GM21528 (cell line): ENCODE data around the gene ACTR8.

Experiments
- ATAC-seq: cut with Tn5 transposase; IDR thresholded peaks from one replicate; pipeline ENCODE4 v1.9.1; 2021; ENCODE audit warnings: mild to moderate bottlenecking, moderate library complexity; ENCODE audit not compliant: unreplicated experiment, low FRiP score

ACTR8 gene

DNA sequence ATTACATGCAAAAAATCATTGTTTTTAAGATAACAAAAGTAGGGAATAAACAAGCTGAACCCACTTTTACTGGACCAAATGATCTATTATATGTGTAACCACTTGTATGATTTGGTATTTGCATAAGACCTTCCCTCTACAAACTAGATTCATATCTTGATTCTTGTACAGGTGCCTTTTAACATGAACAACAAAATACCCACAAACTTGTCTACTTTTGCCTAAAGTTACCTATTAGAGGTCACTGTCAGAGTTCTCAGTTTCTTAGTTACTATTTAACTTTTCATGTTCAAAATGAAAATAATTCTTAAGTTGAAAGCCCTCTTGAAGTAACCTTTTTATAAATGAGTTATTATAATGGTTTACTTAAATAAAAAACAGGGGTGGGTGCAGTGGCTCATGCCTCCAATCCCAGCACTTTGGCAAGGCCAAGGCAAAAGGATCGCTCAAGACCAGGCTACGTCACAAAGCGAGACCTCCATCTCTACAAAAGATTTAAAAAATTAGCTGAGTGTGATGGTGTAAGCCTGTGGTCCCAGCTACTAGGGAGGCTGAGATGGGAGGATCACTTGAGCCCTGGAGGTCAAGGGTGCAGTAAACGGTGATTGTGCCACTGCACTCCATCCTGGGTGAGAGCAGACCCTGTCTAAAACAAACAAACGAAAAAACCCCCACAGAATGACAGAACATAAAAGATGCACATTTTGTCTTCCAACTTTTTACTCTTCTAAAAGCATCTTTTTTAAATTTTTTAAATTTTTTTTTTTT lies 16.0 kb downstream of the ACTR8 start:
- ATAC-seq: no peak

DNA sequence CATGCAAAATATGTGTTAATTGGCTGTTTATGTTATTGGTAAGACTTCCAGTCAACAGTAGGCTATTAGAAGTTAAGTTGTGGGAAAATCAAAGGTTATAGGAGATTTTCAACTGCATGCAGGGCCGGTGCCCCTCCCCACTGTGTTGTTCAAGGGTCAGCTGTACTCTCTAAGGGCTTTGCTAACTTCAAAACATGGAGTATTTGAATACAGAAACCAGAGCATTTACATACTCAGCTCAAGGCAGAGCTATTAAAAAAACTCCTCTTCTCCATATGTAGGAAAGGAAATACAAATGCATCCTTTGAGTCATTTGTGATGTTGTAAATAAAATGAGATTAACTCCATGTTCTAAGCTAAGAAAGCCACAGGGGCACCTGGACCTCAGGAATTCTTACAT lies 18.8 kb downstream of the ACTR8 start:
- ATAC-seq: no peak

DNA sequence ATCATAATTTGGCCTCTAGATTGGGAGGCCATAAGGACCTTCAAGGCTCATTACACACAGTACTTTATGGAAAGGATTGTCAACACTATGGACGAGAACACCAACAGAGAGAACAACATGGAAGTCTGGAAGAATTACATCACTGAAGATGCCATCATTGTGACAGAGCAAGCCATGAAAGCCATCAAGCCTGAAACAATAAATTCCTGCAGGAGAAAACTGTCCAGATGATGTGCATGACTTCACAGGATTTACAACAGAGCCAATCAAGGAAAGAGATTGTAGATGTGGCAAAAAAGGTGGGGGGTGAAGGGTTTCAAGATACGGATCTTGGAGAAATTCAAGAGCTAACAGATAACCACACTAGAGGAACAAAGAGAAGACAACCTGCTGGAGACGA lies 19.7 kb downstream of the ACTR8 start:
- ATAC-seq: no peak

DNA sequence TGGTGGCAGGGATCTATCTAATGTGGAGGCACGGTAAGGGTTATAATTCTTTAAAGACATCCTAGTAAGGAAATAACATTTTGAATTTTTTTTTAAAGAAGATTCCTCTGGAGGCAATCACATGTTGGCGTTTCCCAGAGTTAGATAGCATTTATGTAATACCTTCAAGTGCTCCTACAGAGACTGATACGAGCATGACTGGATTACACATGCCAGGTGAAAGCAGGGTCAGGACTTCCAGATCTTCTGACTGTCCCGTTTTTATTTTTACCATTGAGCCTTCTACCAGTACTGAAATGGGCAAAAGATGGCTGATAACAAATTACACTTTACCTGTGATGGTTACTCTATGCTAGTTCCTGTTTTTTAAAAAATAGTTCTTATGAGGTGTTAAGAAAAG lies 21.8 kb downstream of the ACTR8 start:
- no peak for ATAC-seq

DNA sequence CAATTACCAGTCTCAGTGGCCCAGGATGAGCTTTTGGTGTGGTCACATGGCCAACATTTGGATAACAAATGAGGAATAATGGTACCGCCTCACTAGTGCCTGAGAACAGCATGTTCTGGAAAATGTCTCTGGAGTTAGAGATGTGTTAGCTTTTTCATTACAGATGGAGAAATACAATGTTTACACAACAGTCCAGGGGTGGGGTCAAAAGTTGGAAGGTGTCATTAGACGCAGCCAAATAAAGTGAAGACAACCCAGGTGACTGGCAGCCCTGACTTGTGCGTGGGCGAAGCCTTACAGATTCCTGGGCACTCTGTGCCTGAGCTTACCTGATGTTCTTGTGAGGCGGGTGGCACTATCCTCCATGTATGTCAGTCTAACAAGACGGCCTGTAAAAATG lies 22.8 kb downstream of the ACTR8 start:
- ATAC-seq: no peak

DNA sequence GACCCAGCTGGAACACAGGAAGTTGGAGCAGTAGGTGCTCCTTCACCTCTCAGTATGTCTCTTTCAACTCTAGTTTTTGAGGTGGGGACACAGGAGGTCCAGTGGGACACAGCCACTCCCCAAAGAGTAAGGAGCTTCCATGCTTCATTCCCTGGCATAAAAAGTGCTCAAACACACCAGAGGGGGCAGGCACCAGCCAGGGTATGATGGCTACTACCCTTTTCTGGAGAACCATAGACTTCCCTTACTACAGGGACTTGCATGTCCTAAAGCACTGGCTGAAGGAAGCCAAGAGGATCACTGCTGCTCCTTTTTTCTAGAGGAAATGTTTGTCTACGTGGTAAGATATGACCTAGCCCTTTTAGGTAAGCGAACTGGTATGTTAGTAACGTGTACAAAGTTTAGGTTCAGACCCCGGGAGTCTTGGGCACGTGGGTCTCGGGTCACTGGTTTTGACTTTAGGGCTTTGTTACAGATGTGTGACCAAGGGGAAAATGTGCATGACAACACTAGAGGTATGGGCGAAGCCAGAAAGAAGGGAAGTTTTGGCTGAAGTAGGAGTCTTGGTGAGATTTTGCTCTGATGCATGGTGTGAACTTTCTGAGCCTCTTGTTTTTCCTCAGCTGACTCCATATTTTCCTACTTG lies 23.7 kb downstream of the ACTR8 start:
- no peak for ATAC-seq

DNA sequence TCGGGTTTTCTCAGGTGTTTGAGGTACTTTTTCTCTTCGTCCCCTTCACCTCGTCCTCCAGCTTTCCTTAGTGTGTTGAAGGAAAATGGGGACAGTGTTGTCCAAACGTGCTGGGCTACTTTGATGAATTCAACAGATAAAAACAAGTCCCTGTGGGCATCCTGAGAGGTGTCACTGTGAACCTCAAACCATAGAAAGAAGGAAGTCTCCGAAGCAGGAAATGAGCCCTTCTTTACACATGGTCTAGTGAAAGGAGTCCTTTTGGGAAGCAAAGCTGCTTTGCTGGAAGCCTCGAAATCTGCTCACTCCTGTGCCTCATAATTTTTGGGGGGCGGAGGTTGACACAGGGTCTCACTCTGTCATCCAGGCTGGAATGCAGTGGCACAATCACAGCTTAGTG lies 25.0 kb downstream of the ACTR8 start:
- no peak for ATAC-seq

DNA sequence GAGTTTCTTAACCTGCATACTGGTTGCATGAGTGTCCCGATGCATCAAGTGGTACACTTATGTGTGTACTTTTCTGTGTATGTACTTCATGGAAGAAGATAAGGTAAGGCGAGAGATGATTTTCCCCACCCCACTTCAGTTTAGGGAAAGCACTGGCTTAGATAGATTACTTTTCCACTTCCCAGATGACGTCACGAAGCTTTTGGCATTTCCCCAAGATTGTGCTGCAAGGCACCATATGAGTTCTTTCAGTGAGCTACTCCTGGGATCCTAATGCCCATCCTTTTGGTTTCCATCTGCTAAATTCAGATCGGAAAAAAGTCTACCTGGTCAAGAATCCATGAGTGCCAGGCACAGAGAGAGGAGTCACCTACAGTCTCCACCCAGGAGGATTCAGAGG lies 31.1 kb downstream of the ACTR8 start:
- ATAC-seq: no peak

DNA sequence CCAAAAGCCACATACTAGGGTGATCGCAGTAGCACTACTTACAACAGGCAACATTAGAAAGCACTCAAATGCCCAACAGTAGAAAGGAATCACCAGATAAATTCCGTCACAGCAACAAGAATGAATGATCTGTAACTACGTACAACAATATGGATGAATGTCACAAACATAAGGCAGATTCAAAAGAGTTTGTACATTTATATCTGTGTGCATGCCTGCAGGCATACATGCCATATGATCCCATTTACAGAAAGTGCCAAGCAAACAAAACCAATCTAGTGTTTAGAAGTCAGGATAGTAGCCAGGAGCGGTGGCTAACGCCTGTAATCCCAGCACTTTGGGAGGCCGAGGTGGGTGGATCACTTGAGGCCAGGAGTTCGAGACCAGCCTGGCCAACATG lies 32.0 kb downstream of the ACTR8 start:
- no peak for ATAC-seq

DNA sequence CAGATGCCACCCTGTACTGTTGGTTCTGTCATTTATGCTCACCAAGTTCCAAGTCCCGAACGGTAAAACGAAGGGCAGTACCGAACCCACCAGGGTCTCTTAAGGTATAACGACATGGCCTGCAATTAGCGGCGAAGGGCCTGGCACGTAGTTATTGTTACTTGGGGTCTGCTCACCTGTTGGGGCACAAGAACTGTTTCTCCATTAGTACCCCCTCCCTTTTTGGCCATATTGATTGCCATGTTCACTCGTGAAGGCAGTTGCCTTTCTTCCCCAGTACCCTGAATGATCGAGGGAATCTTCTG lies 35.1 kb downstream of the ACTR8 start:
- ATAC-seq: no peak

DNA sequence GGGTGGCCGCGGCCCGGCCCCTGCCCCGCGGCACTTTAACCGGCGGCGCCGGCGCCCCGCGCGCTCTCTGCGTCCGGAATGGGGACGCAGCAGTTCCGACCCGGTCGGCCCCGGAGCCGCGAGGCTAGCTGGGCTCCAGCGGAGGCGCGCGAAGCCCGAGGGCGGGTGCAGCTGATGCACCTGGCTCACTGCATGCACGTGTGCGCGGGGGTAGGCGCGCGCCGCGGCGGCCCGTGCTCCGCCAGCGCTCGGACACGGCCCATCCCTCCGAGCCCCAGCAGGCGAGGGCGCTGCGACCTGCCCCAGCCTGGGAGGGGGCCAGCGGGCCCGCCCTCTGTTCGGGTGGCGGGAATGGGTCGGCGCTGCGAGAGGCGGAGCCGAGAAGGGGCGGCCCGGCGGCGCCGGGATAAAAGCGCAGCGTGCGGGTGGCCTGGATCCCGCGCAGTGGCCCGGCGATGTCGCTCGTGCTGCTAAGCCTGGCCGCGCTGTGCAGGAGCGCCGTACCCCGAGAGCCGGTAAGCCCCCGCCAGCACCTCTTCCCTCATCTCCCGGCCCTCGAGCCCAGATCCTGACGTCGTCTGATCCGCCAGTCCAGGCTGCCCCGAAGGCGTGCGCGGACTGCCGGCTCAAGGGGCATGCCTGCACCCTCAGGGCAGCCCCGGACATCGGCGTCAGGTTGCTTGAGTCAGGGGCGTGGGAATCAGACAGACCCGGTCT lies 35.7 kb downstream of the ACTR8 start, which contains the start of the genes CHDH and IL17RB:
Gene CHDH, minus strand, starts transcription at position 286 of the 717 bp plus-strand sequence. CDS start 22,411 bp downstream, outside the sequence.
Gene IL17RB, plus strand, starts transcription at position 435 of the 717 bp plus-strand sequence. Its CDS starts 21 bp downstream, at position 456.
- peak; percentile 48 for ATAC-seq

DNA sequence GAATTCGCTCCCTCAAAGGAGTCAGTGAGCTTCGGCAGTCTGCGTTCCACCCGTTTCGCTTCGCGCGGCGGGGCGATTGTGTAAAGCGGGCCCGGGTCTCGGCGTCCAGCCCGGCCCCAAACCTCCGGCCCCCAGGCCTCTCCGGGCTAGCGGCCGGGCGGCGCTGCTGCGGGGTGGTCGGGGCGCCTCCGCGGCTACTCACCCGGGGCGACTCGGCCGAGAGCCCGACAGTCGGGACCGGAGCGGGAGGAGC lies 36.1 kb downstream of the ACTR8 start:
- ATAC-seq: no peak

DNA sequence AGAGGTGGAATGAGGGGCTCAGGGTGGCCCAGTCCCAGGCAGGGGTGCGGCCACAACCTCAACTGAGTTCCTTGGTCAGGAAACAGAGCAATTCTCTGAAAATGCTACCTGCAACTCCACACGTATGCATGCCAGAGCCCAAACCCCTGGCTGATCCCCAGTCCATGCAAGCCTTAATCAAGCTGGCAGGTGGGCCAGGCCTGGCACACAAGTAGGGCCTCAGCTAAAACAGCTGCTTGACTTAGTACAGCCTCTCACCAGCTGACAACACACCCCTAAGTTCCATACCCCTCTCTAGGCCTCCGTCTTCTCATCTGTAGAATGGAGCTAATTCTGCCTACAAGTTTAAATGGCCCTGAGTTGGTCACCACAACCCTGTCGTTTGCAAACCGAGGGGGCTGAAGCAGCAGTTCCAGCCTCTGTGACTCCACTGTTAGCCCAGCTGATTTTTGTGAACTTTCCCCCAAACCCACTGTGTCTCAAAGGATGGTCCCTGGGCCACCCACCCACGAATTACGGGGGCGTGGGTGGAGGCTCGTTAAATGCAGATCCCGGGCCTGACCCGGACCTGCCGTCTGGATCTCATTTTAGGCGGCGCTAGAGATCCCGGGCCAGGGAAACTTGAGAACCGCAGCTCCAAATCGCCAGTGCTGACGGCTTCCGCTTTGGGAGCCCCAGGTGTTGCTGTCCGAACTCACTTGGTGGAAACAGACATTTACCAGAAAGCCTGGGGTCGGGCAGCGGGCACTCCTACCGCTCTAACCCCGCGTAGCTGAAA lies 36.7 kb downstream of the ACTR8 start:
- ATAC-seq: peak; percentile 10

DNA sequence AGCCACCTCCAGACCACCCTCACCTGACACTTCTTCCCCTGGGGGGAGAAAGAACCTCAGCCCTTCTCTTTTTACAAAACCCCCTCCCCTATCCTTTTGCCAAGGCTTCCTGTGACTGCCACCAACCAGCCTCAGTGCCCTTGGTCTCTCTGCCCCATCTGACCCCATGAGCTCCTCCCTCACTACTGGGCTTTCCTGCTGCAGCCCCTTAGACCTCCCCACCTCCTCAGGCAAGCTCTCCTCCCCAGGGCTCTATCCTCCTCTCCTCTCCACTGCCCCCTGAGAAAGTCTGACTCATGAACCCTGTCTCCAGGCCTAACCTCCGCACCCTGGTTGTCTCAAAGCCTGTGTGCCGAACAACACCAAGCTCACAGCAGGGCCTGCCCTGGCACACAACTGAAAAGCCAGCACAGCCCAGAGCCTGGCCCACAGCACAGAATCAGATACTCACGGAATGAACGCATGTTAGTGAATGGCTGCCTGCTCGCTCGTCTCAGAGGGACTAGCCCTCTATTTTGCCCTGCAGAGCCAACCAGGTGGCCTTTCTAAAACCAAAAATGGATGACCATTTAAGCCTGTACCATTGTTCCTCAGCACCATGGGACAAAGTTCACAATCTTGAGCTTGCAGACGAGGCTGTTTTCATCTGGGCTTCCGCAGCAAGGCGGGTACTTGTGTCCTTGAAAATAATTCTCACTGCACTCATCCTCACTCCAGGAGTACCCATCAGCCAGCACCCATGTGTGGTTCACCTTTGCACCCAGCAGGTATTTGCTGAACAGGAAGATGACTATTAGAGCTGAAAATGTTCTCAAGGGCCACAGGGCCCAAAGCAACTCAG lies 37.5 kb downstream of the ACTR8 start:
- ATAC-seq: no peak

DNA sequence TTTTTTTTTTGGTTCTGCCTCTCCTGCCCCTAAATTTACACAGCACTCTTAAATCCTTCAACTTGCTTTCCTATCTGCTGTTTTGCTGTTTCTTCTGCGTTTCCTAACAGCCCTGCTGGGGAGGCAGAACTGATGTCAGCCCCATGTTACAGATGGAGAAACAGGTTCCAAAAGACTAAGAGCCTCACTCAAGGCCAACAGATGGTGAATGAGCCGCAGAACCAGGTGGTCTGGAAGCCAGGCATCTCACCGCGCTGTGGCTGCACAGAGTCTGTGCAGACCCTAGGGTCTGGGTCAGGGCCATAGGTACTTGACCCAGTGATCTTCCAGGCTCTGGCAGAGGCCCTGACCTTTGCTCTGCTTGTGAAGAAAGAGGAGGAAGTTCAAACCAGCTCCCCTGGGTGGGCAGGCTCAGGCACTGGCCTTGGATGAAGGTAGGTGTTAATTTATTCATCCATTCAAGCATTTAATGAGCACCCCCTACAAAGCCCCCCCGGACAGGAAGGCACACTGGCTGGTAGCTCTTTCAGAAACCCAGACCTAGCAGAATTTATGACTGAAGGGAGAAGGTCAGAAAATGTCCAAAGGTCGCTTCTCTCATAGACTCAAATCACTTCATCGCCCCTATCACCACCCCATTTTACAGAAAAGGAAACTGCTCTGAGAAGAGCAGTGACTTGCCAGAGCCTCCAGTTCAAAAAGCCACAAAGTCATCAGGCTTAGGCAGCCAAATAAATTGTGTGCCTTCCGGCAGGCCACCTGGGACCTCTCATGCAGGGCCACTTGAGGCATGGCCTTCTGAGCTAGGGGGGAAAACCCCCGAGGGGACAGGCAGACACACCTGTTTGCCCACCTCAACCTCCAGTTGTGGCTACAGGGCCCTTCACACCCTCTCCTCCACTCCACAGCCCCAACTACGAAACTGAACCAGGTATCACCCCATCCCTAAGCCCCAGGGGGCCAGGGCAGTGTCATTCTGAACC lies 38.5 kb downstream of the ACTR8 start:
- peak; percentile 51 for ATAC-seq

DNA sequence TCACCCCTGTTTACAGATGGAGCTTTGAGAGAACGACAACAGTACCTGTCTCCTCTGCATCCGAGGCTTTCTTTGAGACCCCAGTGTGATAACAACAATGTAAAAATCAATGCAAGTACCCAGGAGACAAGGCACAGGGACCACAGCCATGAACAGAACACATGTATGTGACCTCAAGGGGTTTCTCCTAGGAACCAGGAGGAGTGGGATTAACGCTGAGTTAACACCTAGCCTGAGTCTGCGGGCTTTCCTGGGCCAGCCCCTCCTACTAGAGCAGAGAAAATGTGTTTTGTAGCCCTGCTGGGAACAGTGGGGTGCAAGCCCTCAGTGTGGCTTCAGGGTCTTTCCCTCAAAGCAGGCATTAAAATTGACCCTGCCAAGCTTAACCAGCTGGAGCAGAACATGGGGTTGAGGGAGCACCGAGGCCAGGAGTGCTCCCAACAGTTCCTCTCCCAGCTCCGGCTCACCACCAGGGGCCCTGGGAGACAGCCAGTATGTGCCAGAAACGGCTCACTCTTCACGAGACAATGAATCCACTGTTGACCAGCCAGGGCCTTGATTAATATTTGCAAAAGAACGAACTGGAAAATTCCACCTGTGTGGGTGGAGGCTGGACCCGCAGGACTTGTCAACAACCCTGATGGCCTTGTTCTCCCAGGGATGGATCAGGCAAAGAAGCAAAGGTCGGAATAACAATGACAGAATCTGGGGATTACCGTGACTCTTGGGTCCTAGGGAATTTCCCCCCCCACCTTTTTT lies 39.3 kb downstream of the ACTR8 start:
- ATAC-seq: no peak

DNA sequence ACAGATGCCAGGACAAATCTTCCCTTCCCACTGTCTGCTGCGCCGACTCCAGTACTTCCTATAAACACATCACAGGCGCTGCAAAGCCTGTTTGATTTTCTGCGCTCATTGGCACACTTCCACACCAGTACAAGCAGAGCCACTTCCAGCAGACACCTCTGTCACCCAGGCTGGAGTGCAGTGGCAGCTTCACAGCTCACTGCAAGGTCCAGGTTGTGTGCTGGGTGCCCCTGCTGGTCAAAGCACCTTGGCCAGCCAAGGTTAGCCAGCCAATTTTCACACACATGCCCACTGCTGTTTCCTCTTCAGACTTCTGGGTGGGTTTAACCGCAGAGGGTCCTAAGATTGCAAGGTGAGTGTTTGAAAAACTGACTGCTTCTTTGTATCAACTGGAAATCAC lies 40.7 kb downstream of the ACTR8 start:
- ATAC-seq: no peak

DNA sequence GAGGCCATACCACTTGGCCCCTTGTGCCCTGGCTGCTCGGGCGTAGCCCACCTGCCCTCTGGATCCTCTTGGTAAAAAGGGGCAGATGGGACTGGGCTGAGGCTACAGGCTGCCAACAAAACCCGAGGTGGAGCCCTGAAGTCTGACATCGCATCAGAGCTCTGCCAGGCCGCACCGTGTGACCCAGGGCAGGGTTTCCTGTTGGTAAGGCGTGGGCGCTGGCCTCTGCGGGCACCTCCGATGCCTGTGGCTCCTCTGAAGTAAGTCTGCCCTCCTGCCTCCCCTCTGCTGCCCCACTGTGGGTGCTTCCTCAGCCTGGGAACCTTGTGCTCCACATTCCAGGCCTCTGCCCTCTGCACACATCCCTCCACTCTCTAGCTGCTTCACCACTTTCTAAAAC lies 44.6 kb downstream of the ACTR8 start:
- ATAC-seq: no peak
